NCI-H345 treated with DMSO at 0.1 percent for 48 hours (cell line): Measurements from ENCODE around the gene SPEM2.
A peak's percentile ranks its signal among the peaks of the same experiment; 100 is the strongest.

ENCODE experiments used
- DNase-seq: peaks from one replicate; lab custom pipeline; 2025; ENCODE audit not compliant: unreplicated experiment; lab: John Stamatoyannopoulos, UW

SPEM2 gene

GRCh38 chr17:7403977-7404736, 21.3 kb upstream of the SPEM2 start, which contains the start of gene TMEM256:
TMEM256 (minus strand) TSS chr17:7404097; CDS start chr17:7404084, 13 bp downstream.
- peak; percentile 97 for DNase-seq

- DNase-seq: no peak
Measured at GRCh38 chr17:7404737-7405349, 20.6 kb upstream of the SPEM2 start.

DNA sequence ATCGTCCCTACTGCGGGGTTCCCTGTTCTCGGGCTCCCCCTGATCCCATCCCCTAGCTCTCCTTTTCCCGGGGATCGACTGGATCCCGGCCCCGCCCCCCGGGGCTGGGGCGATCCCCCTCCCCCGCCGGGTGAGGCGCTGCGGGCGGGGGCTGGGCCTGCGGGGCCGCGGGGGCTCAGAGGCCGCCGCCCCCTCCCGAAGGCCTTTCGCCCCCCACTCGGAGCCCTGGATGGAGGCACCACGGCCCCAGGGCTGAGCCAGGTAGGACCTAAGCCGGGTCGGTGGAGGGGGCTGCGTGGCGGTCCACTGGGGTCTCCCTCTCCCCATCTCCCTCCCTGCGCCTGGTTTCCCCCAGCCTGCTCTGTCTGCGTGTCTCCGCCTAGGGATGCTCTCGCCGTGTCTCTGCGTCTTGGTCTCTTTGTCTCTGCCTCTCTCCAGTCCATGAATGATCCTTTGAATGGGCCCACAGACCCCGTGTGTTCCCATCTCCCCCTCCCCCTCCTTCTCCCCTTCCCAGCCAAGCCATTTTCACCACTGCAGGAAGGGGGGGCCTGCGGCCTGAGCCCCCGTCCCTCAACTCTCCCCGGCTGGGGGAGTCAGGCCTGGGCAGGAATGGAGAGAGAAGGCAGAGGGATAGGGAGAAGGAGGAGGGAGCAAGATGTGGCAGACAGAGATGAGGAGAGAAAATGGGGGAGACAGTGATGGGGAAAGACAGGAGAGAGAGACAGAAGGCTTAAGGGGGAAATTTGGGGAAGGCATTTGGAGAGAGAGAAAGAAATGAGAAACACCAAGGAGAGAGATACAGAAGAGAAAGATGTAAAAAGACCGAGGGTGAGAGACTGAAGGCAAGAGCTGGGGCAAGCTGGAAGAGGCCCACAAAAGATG, 19.8 kb upstream of the SPEM2 start:
- no peak for DNase-seq

- DNase-seq: no peak
Measured at GRCh38 chr17:7406235-7406825, 19.1 kb upstream of the SPEM2 start.

GRCh38 chr17:7407082-7407481, 18.3 kb upstream of the SPEM2 start:
- DNase-seq: no peak

- no peak for DNase-seq
Measured at GRCh38 chr17:7407485-7408251, 17.7 kb upstream of the SPEM2 start, which contains the start of gene NLGN2. NLGN2 (plus strand) TSS chr17:7407845; CDS start chr17:7408256, 411 bp downstream.

GRCh38 chr17:7408252-7408727, 17.1 kb upstream of the SPEM2 start:
- DNase-seq: no peak

DNA sequence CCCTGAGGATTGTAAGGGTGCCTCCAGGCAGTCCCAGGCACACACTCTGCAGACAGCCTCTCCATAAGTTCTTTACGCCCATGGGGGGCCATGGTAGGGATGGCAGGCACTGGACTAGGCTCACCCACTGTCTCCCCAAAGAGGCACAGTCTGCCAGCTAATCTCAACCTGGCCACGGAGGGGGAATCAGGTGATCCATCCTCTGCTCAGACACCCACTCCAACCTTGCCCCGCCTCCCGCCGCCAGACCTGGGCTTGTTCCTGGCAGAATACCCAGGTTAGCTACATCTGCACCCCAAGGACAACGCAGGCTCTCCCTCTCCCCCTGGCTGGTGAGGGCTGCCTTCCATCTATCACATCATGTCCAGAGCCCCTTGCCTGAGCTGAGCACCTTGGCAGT, 16.6 kb upstream of the SPEM2 start:
- DNase-seq: no peak

DNA sequence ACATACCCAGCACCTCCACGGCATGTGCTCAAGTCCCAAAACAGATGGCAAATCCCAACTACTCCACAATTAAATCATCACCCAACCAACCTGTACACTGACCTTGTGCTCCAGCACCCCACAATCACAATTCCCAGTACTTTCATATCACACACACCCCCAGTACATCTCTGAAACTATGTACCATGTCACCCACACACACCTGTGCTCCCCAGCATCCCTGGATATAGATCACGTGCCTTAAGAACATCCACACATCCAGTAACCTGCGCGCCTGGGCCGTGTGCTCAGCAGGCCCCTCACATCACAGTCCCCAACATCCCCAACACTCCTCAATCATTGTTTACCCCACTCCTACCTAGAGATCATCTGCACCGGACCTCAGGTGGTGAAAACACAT, 15.7 kb upstream of the SPEM2 start:
- no peak for DNase-seq

DNA sequence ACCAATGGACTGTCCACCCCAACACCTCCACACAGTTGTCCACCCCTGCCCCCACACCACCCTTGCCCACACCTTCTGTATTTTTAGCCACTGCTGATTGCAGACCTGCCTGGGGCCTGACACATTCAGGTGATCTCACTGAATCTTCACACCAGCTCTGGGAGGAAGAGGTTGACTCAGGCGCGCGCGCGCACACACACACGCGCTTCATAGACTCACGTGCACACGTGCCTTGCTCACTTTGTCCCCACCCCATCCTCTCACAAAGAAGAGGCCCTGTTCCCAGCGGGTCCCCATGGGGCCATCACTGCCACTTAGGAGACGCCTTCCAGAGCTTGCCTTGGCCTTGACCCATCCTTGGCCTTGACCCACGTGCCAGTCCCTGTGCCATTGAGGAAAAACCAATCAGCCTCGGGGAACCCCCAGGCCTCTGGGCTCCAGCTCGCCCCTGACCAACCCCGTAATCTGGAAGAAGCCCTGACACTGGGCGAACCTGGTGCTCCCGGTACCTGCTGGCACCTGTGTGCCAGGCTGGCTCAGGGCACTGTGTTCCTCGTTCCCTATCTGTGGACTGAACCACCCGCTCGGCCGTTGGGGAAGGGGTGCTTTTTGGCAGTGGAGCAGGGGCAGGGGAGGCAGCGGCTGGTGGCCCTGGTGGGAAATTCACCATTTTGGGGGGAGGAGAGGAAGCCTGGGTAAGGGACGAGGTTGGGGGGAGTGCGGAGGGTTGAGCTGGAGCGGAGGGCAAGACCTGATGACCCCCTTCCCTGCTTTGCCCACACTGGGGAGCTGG, 14.6 kb upstream of the SPEM2 start:
- no peak for DNase-seq

DNA sequence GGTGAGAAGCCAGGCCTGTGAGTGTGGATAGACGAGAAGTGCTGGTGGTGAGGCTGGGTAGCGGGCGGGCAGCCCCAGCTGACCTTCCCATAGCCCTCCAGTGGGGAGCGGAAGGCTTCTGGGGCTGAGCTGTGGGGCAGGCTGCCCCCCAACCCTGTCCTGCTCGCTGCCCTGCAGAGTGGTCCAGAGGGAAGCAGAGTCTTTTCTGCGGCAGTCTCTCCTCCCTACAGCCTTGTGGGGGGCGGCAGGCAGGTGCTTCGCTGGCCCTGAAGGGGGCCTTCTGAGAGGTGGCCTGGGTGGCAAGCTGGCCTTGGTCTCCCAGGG, 14.0 kb upstream of the SPEM2 start:
- DNase-seq: no peak

DNA sequence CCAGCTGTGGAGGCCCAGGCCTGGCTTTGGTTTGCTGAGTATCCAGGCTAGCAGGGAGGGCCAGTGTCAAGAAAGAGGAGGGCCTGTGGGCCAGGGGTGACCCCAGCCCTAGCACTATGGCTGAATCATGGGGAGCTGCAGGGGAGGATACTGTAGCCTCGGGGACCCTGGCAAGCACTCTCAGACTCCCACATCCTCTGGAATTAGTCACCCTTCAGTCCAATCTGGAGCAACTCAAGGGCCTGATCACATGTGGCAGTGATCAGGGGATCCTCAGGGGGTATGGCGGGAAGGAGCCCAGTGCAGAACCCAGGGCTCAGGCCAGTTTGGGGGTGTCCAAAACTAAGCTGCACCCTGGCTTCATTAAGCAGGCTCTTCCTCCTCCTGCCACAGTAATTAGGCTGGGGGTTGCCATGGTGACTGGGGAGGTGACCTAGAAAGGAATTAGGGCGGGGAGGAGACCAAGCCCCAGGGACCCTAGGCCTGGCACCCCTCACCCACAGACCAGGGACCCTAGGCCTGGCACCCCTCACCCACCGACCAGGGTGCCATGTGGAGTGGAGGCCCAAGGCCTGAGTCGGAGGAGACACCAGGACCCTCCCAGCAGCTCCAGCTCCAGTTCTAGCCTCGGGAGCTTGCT, 11.9 kb upstream of the SPEM2 start:
- no peak for DNase-seq

DNA sequence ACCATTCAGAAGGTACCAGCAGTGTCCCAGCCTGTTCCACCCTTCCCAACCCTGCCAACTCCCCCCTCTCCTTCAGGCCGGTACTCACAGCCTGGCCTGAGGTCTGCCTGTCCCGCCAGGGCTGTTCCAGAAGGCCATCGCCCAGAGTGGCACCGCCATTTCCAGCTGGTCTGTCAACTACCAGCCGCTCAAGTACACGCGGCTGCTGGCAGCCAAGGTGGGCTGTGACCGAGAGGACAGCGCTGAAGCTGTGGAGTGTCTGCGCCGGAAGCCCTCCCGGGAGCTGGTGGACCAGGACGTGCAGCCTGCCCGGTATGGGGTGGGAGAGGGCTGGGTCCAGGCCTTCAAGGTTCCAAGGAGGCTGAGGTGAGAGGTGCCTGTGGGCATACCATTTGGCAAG, 10.6 kb upstream of the SPEM2 start:
- no peak for DNase-seq

DNA sequence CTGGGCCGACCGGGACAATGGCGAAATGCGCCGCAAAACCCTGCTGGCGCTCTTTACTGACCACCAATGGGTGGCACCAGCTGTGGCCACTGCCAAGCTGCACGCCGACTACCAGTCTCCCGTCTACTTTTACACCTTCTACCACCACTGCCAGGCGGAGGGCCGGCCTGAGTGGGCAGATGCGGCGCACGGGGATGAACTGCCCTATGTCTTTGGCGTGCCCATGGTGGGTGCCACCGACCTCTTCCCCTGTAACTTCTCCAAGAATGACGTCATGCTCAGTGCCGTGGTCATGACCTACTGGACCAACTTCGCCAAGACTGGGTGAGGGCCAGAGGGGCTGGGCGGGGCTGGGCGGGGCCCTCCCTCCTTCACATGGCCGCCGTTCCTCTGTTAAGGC, 9.6 kb upstream of the SPEM2 start:
- no peak for DNase-seq

DNA sequence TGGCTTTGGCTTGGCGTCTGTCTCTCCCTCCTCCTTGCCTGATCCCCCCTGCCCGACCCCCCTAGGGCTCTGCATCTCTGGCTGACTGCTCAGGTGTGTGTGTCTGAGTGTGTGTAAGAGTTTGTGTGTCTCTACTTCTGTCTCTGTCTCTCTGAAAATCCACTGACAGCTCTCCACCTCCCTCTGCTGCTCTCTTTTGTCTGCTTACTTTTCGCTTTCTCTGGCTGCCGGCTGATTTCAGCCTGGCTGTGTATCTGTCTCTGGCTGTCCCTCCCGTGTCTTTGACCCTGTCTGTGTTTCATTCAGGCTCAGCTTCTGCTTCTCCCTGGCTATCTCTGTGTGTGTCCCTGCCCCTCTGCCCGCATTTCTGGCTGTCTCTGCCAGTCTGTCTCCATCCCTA, 9.1 kb upstream of the SPEM2 start:
- no peak for DNase-seq

DNA sequence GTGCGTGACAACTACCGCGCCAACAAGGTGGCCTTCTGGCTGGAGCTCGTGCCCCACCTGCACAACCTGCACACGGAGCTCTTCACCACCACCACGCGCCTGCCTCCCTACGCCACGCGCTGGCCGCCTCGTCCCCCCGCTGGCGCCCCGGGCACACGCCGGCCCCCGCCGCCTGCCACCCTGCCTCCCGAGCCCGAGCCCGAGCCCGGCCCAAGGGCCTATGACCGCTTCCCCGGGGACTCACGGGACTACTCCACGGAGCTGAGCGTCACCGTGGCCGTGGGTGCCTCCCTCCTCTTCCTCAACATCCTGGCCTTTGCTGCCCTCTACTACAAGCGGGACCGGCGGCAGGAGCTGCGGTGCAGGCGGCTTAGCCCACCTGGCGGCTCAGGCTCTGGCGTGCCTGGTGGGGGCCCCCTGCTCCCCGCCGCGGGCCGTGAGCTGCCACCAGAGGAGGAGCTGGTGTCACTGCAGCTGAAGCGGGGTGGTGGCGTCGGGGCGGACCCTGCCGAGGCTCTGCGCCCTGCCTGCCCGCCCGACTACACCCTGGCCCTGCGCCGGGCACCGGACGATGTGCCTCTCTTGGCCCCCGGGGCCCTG, 8.3 kb upstream of the SPEM2 start:
- DNase-seq: no peak

DNA sequence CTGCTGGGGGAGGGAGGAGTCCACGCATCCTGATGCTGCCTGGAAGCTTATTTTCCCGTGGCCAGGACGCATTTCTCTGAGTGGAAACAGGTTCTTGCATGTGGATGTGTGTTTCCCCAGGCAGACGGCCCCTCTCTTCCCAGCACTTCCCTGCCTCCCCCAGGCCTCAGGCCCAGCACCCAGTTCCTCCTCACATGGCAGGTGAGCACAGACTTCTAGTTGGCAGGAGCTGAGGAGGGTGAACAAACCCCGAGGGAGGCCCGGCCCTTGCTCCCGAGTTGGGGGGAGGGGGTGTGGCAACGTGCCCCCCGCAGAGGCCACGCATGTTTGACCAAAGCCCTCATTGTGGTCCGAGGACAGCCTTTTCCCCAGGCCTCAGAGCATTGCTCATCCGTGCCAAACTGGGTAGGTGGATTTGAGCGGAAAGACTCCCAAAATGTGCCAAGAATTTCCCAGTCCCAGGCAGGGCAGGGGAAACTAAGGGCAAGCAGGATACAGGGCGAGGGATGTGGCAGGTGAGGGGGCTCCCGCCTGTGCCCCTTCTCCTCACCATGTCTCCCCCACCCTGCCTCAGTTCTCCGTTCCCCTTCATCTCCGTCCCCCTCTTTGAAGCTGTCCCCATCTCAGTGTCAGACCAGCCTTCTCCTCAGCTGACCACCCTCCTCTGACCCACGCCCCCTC, 6.8 kb upstream of the SPEM2 start:
- DNase-seq: no peak
